Inflammatory macrophage treated with lipopolysaccharide for 4 hours (primary cell): ENCODE data around the gene MAP4K4.

Experiments used
- DNase-seq: peaks from one replicate; pipeline ENCODE4 v3.0.0-alpha.2; 2020

The MAP4K4 gene

DNA sequence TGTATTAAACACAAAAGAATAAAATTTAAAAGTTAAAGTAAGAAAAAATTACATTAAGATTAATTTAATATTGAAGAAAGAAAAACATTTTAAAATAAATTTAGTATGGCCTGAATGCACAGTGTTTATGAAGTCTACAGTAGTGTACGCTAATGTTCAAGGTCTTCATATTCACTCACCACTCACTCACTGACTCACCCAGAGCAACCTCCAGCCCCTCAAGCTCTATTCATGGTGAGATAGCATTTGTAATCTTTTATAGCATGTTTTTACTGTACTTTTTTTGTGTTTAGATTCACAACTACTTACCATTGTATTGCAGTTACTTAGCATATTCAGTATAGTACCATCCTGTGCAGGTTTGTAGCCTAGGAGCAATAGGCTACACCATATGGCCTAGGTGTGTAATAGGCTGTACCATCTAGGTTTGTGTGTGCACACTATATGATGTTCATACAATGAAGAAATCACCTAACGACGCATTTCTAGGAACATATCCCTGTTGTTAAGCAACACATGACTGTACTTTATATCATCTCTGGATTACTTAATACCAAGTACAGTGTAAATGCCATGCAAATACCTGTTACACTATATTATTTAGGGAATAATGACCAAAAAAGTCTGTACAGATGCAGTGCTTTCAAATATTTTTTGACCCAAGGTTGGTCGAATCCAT is 150.3 kb downstream of the MAP4K4 start:
- DNase-seq, result no peak

DNA sequence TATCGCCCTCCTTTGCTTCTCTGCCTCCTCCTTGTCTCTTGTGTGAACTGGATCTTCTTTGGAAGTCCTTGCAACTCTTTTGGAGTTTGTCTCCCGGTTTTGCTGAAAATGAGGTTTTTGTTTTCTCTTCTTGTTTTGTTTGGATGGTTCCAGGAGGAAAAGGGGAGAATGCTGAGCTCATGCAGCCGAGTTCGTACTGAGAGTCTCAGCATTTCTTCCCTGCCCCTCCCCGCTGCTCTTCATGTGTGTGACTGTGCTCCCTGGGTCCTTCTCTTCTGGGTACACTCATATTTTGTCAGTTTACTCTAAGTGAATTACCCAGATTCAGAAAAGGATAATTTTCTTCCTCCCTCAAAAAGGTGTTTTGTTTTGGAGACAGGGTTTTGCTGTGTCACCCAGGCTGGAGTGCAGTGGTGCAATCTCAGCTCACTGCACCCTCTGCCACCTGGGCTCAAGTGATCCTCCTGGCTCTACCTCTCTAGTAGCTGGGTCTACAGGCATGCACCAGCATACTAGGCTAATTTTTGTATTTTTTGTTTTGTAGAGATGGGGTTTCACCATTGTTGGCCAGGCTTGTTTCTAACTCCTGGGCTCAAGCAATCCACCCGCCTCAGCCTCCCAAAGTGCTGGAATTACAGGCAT is 151.4 kb downstream of the MAP4K4 start:
- no peak for DNase-seq

DNA sequence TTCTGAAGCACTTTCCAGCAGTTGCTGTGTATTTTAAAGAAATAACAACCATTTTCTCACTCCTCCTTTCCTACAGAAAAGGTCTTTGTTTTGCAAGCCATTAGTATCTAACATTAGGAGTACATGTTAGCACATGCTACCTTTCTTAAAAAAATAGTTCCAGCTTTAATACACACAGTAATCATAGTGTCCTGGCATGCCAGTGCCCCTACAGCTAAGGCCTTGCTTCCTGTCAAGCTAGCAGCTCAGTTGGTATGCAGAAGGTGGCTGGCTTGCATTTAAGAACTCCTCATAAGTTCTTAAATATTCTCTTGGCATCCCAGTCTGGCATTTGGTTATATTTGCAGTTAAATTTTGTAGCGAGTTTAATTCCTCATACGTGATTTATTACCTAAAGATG is 152.9 kb downstream of the MAP4K4 start:
- DNase-seq, result no peak

DNA sequence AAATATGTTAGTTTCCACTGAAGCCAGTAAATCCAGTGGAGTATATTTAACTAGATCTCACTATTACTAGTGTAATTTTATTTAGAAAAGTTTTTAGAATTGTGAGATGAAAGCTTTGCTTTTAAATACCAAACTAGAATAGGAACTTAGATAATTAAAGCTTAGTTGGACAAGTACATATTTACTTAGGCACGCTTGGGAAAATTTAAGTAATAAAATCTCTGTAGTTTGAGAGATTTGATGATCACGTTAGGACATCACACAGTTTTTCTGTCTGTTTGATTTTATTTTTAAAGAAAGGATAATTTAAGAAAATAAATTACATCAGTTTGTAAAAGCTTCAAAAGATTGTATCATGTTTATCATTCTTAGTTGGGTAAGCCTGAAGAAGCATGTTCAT is 153.5 kb downstream of the MAP4K4 start:
- no peak for DNase-seq

DNA sequence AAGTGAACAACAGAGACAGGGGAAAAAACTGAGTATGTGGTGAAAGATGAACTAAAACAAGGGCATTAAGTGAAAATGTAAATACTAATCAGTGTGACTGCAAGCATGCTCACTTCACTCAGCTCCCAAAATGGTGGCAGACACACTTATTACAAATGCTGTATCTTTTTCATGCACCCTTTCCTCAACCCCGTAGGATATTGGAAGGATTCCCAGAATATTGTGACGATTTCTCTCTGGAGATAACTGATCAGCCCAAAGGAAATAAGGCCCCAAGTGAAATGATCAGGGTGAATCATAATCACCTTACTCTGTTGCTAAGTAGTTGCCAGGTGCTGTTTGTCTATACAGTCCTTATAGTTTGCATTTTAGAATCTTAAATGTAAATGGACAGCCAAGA is 155.3 kb downstream of the MAP4K4 start:
- DNase-seq, result no peak

DNA sequence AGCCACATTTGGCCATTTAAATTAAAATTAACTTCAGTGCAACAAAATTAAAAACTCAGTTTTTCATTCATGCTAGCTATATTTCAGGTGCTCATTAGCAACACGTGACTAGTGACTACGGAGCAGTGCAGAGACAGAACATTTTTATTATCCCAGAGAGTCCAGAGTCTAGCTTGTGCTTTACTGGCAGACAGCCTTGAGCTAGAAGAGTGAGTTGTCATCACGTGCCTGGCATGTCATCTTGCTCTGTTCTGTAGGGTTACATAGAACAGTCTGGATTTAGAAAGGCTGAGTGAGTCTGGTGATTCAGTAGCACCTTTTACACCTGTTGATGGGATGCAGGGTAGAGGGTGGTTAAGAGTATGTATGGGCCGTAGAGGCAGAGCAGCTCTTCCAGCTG is 157.4 kb downstream of the MAP4K4 start:
- no peak for DNase-seq

DNA sequence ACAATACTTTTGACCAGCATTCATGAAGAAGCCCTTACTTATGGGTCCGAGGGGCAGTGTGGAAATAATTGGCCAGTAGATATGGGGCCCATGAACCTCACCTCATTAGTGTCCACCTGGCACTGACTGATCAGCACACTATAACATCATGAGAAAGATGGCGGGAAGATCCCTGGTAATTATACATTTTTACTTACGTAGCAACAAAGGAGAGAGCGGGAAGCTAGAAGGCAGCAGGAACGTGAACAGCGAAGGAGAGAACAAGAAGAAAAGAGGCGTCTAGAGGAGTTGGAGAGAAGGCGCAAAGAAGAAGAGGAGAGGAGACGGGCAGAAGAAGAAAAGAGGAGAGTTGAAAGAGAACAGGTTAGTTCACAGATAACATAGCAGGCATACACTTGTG is 158.3 kb downstream of the MAP4K4 start:
- DNase-seq, result no peak

DNA sequence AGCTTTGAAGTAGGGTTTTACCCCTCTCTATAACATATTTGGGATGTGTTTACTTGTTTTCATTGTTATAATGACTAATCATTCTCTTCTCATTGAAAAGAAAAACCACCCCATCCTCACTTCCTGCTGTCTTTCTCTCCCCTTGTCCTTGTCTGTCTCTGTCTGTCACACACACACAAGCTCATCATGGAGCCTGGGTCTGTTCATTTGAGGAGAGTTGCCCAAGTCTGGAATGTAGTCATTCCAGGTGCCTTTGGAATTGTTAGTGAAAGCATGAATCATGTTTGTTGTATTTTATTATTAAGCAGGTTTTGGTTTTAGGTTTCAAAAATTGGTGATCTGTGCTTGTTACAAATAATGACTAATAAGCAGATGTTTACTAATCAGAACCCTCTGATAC is 160.7 kb downstream of the MAP4K4 start:
- DNase-seq, result no peak

DNA sequence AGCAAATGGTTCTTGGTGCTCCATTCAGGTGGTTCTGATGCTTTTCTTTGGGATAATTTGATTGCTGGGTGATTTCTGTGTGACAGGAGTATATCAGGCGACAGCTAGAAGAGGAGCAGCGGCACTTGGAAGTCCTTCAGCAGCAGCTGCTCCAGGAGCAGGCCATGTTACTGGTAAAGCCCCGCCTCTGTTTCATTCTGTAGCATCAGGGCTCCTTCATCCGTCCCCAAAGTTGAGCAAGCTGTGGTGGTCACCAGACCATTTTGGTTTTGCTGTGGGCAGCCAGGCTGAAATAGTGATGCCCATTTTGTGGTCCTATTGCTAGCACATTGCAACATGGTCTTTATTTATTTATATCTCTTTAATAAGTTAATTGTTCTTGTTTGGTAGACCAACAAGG is 161.4 kb downstream of the MAP4K4 start:
- DNase-seq, result no peak

DNA sequence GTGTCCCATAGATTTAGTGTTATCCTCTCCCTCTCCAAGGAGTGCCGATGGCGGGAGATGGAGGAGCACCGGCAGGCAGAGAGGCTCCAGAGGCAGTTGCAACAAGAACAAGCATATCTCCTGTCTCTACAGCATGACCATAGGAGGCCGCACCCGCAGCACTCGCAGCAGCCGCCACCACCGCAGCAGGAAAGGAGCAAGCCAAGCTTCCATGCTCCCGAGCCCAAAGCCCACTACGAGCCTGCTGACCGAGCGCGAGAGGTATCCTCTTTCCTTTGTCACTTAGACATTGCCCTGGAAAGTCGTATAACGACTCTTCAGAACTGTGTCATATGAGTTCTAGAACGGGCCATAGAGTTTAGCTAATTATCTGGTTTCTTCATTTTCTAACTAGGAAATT is 162.1 kb downstream of the MAP4K4 start:
- no peak for DNase-seq

DNA sequence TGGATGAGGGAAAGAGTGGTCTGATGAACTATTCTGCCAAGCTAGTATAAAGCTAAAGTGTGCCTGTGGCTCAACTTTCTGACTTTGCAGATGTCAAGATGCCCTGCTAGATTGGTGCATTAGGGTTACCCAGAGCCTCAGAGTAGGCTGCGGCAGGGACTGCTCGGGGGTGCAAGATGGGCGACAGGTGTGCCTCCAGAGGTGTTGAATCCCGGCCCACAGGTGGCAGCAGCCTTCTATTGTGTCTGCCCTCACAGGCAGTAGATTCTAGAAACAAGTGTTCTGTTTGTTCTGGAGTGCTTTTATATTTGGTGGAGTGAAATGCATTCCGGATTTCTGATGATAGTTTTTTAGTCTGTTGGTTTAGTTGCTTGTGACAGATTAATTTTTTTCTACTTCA is 162.7 kb downstream of the MAP4K4 start:
- DNase-seq, result no peak

DNA sequence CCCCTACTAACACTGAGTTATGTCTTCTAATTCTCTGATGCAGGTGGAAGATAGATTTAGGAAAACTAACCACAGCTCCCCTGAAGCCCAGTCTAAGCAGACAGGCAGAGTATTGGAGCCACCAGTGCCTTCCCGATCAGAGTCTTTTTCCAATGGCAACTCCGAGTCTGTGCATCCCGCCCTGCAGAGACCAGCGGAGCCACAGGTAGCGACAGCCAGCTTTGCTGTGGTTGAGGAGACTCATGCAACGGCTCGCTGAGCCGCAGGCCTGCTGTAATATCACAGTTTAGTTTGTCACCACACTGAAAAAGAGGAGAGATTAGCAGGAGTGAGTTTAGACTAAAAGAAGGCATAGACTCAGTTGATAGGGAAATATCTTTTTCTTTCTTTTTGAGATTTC is 163.3 kb downstream of the MAP4K4 start:
- no peak for DNase-seq

DNA sequence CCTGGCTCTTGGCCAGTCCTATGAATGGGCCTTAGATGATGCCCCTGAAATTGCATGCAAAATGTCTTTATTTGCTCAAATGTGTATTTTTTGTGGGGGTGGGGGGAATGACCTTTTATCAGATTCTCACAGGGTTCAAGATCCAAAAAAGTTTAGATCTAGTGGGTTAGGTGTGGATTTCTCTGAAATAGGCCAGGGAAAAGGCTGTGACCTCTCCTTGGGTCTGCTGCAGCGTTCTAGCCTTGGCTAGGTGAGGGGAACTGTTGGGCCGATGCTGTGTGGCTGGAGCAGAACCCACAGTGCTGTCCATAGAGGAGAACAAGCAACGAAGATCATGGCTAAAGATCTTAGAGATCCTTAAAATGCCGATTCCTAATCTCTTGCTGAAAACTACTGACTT is 163.9 kb downstream of the MAP4K4 start:
- DNase-seq, result no peak

DNA sequence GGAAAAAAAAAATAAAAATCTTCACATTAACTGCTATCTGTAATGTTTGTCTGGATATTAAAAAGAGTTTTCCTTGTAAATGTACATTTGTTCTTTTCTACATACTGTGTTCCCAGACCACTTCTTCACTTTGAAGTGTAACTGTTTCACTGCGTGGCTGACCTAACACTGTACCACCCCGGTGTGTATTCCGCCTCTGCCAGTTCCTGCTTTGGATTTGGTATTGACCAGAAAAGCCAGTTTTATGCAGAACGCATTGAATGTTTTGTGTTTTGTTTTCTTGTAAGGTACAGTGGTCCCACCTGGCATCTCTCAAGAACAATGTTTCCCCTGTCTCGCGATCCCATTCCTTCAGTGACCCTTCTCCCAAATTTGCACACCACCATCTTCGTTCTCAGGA is 166.0 kb downstream of the MAP4K4 start:
- DNase-seq, result no peak

DNA sequence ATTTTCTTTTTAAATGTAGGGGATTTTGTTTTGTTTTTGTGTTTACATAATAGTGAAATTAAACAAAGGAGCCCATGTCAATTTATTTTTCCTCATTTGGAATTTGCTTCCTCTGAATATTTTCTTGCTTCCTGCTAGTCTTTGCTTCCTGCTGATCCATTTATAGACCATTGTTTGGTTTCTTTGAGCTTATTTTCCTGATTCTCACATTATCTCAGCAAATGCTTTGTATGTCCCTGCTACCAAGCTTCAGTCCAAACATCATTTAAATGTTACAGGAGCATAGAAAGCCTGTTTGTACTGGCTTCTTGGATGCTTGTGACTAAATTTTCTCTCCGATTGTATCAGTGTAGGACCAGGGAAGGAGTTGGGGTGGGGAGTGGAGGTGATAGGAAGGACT is 166.9 kb downstream of the MAP4K4 start:
- DNase-seq, result no peak

DNA sequence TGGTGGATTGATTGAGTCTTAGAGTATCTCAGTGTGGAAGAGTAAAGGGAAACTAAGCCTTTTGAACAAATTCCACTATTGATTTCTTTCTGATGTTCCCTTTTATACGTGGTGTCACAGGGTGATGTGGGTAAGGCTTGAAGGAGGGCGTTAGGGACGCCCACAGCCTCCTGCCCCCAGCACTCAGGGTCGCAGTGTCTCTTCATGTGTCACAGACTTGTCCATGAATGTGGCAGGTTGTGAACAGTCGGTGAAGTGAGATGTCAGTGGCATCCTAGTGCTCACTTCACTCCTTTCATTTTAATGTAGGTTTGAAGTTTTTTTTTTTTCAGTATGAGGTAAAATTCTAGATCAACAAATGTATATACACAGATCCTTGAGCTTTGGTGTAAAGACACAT is 171.0 kb downstream of the MAP4K4 start:
- no peak for DNase-seq

DNA sequence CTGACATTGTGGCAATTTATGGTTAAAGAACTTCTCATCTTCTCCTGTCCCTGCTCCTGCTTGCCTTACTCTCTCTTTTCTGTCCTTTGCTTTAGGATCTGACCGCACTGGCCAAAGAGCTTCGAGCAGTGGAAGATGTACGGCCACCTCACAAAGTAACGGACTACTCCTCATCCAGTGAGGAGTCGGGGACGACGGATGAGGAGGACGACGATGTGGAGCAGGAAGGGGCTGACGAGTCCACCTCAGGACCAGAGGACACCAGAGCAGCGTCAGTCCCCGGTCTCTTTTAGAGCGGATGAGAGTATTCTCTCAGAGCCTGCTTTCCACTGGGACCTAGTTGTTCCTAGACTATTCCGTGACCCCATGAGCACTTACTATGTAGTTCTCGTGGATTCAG is 172.0 kb downstream of the MAP4K4 start:
- DNase-seq, result no peak

DNA sequence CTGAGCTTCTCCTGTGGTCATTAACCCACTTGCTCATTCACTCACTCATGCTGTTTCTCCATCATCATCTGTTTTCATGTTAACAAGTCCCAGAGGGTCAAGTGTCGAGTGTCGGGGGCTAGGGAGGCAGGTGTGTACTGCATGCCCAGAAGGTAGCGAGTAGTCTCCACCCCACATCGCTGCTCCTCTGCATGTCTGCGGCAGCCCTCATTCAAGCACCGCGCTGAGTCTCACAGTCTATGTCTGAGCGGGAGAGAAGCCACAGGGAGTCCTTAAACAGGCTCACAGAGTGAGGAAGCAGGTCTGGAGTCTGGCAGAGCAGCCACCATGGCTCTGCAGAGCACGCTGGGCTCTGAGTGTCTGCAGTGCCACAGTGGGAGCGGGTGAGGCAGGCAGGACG is 172.9 kb downstream of the MAP4K4 start:
- DNase-seq, result no peak

DNA sequence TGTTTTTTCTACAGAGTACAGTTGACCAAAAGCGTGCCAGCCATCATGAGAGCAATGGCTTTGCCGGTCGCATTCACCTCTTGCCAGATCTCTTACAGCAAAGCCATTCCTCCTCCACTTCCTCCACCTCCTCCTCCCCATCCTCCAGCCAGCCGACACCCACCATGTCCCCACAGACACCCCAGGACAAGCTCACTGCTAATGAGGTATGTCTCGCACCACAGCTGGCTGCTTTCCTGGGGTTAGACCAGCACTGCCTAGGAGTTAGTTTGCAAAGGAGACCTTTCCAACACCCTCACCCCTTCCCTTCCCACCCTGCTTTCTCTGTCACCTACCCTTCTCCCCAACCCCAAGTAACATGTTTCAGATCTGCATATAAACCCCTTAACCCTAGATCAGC is 174.0 kb downstream of the MAP4K4 start:
- no peak for DNase-seq

DNA sequence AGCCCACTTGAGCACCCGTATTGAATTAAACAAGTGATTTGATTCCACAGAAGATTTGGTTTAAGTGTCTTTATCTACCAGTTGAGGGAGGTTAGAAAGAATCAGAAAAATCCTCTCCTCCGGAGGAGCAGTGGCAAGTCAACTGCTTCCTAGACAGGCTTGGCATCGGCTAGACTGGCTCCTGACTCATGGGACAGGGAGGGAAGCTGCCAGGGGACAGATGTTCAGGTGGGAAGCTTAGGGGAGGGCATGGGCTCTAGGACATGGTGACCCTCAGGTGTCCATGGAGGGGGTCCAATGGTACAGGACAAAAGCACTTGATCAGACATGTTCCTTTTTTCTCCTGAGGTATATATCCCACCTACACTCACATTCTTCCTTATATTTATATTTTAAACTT is 175.0 kb downstream of the MAP4K4 start:
- no peak for DNase-seq

DNA sequence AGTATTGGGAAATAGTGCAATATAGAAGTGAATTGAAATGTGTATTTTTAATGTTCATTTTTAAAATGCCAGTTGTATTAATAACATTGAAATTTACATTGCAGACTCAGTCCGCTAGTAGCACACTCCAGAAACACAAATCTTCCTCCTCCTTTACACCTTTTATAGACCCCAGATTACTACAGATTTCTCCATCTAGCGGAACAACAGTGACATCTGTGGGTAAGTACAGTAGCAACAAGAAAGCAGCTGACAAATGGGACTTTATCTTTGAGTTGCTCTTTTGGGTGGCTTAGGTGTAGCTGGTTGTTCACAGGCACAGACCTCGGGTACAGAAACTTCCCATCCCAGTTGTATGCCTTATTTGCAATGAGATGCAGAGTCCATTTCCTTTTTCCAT is 176.0 kb downstream of the MAP4K4 start:
- no peak for DNase-seq

DNA sequence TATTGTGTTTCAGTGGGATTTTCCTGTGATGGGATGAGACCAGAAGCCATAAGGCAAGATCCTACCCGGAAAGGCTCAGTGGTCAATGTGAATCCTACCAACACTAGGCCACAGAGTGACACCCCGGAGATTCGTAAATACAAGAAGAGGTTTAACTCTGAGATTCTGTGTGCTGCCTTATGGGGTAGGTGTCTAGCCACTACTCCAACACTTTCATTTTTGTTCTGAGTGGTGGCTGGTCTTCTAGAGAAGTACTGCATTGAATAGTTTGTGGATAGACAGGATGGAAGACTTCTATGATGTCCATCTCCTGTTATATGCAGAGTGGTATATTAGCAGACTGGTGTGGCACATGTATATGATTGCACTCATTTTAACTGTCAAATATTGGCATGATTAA is 176.6 kb downstream of the MAP4K4 start:
- DNase-seq, result no peak

DNA sequence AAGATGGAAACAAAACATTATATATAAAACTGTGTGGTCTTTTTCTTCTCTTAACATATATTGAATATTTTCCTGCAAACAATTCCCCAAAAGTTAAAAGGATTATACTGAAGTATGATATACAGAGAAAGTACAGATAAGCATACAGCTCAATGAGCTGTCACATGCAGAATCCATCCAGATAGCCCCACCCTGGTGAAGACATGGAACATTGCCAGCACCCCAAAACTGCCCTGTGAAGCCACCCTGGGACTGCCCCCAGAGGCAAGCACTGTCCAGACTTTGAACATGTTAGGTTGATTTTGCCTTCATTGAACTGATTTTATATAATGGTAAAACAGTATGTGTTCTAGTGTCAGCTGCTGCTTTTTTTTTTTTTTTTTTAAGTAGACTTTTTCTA is 182.0 kb downstream of the MAP4K4 start:
- DNase-seq, result no peak

DNA sequence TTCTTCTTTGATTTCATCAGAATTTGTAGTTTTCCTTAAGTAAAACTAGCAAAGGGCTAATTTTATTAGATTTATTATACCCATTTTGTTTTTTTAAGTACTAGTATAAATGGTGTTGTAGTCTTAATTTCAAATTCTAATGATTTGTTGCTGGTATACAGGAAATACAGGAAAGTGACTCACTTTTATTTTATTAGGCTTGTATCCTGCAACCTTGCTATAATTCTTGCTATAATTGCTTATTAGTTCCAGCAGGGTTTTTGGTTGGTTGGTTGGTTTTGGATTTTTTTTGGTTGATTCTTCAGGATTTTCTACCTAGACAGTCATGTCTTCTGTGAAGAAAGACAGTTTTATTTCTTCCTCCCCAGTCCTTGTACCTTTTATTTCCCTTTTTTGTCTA is 183.6 kb downstream of the MAP4K4 start:
- DNase-seq, result no peak

DNA sequence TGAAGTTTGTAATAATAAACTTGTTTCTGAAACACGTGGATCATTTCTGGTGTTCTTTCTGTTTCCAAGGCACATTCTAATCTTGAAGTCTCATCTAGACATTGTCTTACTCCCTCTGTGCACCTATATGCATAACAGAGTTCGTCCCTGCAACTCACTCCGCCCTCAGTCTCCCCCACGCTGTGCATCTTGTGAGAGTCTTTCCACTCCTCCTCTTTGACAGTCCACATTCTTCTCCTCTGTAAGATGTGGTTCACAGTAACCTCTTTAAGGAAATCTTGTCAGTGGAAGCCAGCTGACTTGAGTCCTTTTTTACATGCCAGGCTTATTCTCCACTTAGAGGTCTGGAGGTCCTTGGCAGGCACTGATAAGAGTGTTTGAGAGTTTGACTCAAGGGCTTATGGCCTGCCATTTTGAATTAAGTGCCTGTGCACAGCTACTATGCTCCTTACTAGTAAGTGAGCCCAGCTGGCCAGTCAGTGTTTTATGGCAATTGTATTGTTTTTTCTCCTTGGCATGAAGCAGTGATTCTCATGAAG is 185.3 kb downstream of the MAP4K4 start:
- DNase-seq, result no peak
